IPS-NIHi11 (cell line): ENCODE measurements around the gene SAMD4A.

Experiments used
- DNase-seq: peaks from one replicate; pipeline ENCODE4 v3.0.0; 2012; ENCODE audit warnings: mixed read lengths, low spot score

SAMD4A gene

DNA sequence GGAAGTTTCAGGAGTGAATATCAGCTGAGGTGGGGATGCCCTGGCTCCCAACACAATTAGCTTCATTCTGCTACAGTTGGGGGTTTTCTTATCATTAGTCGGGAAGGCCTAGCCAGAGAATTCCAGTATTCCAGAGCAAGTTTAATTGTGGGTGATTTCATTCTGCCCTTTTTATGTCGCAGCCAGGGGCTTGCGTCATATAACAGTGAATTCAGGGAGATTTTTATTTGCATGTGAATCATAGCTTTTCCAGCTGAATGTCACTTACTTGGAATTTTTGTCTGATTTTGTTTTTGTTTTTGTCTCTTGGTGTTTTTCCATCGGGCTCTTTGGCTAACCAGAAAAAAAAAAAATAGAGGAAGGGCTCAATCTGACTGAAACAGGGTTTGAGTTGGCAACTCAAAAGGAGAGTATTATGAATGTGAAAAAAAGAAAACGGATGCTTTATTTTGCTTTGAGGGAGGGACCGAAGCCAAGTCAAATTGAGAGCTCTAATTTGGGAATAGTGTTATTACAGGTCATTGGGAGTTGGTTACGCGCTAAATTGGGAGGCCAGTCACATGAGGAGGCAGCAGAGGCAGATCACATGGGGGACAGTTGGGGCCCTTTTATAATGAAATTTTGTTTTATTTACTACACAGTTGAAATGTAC, 119.4 kb downstream of the SAMD4A start:
- DNase-seq = no peak

DNA sequence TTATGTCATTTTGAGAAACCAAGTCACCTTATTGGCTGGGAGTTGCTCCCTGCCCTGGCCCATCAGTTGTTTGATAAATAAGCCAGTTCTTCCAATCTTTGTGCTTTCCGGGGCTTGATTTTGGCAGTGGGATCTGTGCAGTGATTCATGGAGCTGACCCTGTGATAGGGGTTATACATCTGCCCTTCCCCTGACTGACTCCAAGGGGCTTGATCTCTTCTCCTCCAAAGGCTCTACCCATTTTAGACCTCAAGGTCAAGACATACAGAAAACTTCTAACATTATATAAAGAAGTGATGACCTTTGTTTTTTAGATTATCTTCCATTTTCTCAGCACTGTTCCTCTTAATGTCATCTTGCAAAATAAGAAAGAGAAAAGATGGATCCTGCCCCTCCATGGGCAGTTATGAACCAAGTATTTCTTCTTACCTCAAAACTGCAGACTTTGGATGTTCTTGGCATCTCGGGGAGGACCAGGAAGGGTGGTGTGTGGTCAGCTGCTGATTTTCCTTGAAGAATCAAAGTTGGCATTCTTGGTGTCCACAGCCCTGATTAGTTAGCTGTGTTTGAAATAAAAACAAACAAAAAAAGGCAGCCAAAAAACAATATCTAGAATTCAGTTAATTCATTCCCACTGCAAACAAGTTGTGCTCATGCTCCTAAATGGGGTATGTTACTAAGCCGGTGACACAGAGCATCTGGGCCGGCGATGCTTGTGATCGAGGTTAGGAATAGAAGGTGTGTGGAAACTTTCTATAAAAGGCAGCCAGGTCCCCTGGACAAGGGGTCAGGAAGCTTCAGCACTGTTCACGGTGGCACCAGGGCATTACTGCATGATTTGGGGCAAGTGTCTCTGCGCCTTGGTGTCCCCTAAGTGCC, 120.2 kb downstream of the SAMD4A start:
- no peak for DNase-seq

DNA sequence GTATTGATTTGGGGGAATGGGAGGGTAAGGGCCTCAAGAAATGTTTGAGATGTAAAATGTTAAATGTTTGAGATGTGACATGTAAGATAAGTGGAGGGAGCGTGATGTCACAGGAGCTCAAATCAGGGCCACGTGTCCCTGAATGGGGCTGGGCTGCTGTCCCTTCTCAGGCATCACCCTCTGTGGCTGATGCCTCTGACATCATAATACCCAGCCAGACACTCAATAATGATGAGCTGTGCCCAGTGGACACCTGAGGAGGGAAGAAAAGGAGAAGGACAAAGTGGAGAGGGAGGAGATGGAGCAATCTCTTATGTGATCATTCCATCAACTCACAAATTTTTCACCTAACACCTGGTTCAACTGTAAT, 120.8 kb downstream of the SAMD4A start:
- no peak for DNase-seq

DNA sequence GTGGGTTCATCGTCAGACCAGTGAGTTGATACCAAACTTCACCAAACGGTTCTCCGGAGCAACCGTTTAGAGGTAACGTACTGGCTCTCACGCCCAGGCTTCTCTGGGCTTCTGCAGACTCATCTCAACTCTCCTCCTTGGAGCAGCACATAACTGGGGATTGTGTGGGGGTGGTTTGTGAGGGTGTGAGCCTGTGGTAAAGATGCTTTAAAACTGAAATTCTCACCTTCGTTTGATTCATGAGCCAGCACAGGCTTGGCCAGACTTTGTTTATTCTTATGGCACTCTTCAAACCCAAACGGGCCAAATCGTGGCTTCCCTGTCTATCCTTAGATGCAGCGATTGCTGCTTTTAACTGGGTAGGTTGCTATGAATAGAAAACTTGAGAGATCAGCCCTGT, 121.3 kb downstream of the SAMD4A start:
- no peak for DNase-seq

DNA sequence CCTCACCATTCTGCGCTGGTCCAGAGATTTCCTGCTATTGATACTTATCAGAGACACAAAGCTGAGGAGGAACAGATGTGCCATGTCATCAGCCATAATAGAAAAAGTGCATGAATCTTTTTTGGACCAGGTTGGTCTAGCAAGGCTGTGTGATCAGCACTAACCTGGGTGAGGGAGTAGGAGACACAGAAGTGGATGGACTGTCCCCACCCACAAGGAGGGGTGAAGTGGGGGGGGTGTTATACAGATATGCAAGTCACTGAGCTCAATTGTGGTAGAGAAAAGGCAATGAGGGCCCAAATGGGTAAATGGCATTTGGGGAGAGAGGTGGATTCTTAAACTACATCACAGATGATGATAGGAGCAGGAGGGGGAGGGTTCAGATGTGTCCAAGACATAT, 123.0 kb downstream of the SAMD4A start:
- DNase-seq = no peak

DNA sequence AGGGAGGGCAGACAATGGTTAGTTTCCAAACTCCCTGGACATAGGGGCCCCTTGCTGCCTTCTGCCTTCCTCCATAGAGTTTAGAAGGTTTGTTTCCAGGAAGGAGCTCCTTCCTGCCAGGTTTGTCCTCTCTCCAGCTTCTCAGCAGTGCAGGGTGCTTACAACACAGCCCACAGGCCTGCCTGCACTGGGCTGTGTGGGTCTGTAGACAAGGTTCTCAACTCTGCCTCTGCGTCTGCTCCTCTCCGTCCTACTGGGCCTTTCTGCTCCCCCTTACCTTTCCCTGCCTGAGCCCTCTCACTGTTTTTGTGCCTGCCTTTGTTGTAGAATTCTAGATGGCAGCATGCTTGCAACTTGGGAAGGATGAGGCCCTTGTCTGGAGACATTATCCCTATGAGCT, 124.0 kb downstream of the SAMD4A start:
- DNase-seq = no peak

DNA sequence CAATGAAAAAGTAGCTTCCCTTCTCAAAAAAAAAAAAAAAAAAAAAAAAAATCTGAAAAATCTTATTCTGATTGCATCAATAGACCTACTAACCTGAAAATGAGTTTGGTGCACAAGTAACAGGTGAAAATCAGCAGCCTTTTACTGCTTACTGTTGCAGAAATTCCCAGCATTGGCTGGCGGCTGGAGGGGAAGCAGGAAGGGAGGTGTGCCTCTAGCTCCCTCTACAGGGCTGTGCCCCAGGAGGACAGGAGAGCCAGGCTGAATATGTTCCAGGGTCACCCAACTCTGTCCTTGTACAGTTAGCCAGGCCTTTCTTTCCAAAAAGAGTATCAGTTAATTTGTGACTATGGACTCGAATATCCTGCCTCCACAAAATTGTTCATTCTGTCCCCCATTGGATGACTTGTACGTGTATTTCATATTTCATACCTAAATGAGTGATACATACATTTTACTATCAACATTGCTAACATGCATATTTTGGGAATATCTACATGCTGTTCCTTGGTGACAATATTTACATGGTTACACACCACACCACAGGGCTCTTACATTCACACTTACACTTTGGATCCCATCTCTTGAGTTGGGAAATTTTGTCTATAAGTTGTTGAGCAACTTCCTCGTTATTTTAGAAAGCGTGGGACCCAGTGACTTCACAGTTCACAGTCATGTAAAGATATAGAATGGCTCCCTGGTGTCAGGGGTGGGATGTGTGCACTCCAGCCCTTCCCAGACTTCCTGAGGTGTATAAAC, 124.8 kb downstream of the SAMD4A start:
- peak; percentile 75 for DNase-seq

DNA sequence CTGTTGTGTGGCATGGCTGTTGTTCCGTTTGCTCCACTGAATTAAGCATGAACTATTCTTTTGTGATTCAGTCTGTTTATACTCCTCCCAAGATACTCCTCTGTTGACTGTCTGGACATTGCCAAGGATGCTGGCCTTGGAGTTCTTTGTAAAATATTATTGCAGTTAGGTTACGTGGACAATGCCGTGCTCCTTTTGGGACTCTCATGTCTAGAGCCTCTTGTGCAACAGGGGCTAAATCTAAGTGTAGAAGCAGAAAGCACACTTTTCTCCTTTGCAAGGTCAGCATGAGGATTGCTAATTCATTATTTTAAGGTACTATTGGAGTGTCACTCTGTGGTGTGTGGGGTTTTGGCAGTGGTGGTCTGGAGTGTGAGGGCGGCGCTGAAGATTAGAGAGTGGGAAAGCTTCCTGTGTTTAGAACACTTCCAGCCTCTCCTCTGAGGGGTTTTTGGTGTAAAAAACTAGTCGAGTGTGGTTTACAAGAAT, 125.4 kb downstream of the SAMD4A start:
- DNase-seq = no peak

DNA sequence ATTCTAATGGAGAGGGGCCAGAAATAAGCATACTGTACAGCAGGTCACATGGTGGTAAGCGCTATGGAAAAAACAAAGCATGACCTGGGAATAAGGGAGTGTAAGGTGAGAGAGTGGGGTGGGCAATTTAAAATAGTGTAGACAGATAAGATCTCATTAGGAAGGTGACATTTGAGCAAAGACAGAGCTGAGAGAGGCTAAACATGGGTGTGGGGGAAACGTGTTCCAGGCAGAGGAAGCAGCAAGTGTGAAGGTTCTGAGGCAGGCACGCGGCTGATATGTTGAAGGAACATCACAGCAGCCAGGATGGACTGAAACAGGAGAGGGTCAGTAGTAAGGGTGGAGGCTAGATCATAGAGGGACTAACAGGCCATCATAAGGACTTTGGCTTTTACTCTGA, 126.8 kb downstream of the SAMD4A start:
- no peak for DNase-seq

DNA sequence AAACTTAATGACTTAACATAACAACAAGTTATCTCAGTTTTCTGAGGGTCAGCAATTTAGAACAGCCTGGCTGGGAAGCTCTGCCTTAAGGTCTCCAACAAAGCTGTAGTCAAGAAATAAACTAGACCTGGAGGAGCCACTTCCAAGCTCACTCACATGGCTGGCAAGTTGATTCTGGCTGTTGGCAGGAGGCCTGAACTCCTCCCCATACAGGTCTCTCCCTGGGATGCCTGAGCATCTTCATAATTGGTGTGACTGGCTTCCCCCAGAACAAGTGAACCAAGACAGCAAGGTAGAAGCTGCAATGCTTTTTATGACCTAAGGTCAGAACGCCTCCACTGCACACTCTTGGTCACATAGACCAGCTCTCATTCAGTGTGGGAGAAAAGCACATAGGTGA, 128.3 kb downstream of the SAMD4A start:
- no peak for DNase-seq

DNA sequence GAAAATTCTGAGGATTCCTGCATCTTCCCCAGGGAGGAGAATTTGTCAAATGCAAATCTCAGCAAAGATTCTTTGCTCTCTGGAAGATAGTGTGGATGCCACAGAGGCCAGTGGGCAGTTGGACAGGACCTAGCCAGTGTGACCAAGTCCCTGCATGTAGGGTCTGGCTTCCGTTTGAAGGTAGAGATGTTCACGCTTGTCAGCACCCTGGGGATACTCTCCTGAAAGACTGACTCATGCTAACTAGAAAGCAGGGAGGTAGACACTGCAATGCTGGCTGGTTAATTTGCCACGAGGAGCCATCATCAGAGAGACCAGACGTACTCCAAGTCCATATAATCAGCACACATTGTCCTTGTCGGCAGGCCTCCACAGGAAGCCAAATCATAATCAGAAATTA, 130.1 kb downstream of the SAMD4A start:
- no peak for DNase-seq

DNA sequence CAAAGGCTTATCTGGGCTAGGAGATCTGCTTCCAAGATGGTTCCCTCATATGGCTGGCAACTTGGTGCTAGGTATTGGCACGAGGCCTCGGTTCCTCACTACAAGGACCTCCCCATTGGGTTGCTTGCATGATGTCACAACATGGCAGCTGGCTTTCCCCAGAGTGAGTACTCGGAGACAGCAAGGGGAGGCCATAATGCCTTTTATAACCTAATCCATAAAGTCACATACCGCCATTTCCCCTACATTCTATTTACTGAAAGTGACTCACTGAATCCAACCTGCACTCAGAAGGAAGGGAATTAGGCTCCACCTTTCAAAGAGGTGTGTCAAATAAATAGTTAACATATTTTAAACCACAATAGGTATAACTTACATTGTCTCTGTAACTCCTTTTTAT, 130.9 kb downstream of the SAMD4A start:
- no peak for DNase-seq

DNA sequence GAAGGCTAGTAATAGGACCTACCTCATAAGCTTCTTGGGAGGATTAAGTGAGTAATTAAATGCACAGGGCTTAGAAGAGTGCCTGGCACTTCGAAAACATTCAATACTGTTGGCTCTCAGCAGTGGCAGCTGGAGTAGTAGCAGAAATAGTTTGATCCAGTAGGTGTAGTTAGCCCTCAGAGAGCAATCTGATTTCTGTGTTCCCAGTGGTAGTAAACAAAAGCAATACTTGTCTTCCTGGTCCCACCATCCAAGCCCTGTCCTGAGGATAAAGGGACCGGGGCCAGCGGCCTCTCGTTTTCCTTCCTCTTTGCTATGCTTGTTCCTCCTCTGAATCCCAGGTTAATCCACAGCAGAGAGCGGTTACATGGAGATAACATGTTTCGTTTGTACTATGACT, 131.6 kb downstream of the SAMD4A start:
- peak; percentile 30 for DNase-seq

DNA sequence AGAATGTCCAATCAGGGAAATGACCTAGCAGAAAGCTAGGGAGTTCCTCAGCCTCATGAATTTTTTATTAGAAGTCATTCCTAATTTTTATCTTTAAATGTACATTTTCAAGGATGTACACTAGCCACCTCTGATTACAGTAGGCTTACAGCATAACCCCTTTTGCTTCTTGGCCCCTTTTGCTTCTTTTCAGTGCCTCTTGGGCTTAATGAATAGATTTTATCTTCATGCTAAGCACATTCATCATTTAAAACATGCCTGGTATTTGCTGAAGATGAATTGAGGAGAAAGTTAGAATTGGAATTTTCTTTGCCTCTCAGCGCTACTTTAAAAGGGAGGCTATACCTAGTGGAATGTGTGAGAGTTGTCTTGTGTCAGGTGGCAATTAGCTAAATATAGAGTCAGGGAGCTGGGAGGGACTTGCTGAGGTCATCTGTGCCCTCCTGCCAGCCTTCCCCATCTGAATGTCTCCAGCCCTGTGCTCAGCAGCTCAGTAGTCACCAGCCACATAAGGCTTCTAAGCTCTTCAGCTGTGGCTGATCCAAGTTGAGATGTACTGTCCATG, 132.1 kb downstream of the SAMD4A start:
- DNase-seq = peak; percentile 68

DNA sequence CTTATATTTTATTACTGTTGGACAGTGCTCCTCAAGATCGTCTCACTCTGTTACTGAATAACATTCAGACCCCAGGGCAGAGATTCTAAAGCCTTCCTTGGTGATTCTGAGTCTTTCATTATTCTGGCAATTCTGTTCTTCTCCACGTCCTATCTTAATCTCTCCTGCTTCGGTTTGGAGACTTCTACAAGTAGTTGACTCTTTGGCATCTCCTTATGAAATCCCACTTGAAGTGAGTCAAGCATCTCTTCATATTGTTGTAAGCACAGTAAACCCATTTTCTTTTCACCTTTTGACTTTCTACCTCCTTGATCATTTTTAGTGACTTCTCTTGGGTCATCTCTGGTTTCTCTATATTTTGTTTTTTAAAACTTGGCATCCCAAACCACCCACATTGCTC, 132.8 kb downstream of the SAMD4A start:
- DNase-seq = no peak

DNA sequence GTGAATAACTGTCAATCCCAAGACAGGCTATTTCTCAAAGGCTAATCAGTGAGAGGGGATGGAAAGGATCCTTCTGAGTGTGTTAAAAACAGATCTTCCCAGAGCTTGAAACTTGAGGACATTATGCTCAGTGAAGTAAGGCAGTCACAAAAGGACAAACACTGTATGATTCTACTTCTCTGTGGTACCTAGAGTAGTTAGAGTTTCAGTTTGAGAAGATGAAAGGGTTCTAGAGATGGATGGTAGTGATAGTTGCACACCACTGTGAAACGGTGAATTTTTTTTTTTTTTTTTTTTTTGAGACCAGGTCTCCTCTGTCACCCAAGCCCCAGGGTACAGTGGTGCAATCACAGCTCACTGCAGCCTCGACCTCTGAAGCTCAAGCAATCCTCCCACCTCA, 133.8 kb downstream of the SAMD4A start:
- DNase-seq = no peak

DNA sequence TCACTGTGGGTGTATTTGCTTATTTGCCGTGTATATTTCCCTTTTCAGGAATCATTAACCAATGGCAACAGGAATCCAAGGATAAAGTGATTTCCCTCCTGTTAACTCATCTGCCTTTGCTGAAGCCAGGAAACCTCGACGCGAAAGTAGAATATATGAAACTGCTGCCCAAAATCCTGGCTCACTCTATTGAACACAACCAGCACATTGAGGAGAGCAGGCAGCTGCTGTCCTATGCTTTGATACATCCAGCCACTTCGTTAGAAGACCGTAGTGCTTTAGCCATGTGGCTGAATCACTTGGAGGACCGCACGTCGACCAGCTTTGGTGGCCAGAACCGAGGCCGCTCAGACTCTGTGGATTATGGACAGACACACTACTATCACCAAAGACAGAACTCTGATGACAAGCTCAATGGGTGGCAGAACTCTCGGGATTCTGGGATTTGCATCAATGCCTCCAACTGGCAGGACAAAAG, 135.1 kb downstream of the SAMD4A start:
- DNase-seq = no peak

DNA sequence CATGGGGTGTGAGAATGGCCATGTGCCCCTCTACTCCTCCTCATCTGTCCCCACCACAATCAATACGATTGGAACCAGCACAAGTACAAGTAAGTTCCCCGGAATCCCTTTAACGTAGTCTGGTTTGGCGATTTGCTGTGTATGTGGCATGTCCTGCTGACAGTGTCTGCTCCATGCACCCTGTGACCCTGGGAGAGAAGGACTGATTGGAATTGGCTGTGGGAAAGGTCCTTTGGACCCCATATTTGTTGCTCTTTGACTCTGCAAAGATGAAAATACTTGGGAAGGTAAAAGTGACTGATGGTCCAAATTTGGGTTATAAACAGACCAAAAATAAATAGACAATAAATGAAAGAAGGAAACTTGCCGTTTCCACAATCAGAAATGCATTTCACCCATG, 135.6 kb downstream of the SAMD4A start:
- no peak for DNase-seq

DNA sequence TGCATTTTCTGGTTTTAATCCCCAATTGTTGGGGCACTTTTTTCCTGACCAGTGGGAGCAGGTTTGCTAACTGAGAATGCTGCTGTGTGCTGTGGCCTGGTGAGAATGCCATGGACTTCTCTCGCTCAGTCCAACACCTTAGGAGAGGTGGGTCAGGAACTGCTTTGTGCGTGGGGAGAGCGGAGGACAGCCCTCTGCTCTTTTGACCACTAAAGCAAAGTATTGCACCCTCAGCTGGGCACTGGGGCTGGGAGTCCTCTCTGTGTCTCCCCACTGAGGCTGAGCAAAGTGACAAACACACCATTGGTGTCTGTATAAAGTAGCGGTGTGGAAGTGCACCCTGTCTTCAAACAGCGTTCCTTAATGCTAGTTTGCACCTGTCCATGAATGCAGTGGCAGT, 136.2 kb downstream of the SAMD4A start:
- DNase-seq = no peak

DNA sequence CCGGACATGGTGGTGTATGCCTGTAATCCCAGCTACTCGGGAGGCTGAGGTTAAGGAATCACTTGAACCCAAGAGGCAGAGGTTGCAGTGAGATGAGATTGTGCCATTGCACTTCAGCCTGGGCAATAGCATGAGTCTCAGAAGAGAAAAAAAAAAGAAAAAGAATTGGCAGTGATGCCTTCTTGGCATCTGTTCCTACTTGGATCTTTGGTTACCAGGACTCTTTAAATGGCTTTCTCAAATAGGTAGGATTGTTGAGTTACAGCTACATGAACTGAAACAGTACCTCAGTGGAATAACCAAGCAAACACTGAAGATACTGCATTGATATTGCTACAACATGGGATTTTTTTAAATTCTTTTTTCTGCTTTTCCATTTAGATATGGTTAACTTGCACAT, 136.8 kb downstream of the SAMD4A start:
- DNase-seq = no peak

DNA sequence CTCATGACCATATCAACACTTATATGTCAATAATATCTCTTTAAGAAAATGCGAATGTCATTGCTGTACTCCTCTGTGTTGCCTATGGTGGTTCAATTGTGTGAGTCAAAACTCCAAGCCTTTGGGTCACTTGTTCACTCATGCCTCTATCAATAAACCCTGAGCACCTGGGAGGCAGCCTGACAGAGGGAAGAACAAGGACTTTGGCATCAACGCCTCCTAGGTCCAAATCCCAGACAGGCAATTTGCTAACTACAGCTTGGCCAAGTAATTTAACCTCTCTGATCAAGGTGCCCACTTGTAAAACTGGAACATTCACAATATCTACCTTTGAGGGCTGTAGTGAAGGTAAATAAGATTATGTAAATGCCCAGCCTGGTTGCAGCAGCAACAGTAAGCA, 137.8 kb downstream of the SAMD4A start:
- DNase-seq = no peak

DNA sequence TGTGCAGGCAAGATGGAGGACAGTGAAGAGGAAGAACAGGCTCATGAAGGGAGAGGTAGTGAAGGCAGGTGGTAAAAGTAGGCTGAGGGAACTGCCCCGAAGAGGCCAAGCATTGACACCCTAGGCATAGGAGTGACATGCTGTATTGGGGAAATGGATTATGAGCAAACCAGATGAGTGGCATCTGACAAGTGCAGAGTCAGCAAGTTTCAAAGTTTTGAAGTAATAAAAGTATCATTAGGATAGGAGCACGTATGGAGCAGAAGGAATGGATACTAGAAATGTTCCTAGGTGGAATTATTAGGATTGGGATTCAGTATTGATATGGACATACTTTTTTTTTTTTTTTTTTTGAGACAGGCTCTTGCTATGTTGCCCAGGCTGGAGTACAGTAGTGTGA, 139.8 kb downstream of the SAMD4A start:
- DNase-seq = no peak
